ENCODE measurements around the gene SCGB1D1.

Gene SCGB1D1, protein sequence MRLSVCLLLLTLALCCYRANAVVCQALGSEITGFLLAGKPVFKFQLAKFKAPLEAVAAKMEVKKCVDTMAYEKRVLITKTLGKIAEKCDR

DNA sequence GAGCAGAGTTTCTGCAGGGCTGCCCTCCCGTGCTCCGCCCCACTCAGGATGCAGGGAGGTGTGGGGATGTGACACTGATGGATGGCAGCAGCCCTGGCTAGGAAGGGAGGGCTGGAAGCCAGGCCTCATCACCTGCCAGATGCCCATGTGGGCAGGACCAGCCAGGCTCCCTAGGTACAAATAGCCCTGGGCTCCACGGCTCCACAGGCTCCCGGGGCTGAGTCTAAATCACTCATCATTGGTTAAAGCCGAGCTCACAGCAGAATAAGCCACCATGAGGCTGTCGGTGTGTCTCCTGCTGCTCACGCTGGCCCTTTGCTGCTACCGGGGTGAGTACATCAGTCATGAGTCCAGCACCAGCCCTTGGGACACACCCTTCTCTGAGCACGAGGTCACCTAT is at the start of gene SCGB1D1:
TSS of gene SCGB1D1 (plus strand) at position 206 of the 400 bp plus-strand sequence. CDS start at position 275, 69 bp downstream.
- peak; percentile 47 for DNase-seq

DNA sequence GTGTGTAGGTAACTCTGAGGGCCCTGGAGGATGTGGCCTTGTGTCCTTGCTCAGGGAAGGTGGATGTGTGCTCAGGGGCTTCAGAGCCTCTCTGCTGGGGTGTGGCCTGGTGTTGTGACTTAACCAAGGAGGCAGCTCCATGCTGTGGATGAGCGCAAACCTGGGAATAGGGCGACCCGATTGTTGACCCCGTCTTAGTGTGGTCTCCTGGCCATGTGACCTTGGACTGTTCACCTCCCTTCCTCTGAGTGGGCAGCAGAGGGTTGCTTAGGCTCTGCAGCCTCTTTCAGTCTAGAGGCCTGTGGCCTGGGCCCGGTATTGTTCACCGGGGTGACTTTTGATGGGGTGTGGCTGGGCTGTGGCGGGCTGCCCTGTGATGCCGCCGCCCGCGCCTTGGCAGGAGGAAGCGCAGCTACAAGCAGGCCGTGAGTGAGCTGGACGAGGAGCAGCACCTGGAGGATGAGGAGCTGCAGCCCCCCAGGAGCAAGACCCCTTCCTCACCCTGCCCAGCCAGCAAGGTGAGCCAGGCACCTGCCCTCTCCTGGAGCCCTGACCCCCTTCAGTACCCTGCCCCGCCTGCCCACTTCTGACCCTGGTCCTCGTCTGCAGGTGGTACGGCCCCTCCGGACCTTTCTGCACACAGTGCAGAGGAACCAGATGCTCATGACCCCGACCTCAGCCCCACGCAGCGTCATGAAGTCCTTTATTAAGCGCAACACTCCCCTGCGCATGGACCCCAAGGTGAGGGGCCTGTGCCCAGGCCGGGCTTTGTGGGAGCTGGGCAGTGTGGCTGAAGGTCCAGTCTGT is 49.5 kb upstream of the SCGB1D1 start:
- no peak for DNase-seq

- no peak for DNase-seq
These were observed 48.6 kb upstream of the SCGB1D1 start for GRCh38 chr11:62141111-62142042.

GRCh38 chr11:62142043-62142375 is 48.0 kb upstream of the SCGB1D1 start:
- no peak for DNase-seq

DNA sequence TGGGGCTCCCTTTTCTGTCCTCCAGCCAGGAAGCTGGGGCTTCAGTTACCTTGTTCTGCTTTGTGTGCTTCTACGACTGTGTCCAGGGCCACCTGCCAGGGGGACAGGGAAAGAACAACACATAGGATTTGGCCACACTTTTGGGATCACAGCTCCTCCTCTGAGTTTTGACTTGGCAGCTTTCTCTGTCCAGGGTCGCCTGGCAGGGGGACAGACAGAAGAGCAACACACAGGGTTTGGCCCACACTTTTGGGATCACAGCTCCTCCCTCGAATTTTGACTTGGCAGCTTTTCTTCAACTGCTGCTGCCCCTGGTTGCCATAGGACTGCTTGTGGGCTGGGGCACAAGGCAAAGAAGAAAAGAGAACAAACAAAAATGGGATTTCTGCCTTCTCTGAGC is 47.1 kb upstream of the SCGB1D1 start:
- no peak for DNase-seq

DNA sequence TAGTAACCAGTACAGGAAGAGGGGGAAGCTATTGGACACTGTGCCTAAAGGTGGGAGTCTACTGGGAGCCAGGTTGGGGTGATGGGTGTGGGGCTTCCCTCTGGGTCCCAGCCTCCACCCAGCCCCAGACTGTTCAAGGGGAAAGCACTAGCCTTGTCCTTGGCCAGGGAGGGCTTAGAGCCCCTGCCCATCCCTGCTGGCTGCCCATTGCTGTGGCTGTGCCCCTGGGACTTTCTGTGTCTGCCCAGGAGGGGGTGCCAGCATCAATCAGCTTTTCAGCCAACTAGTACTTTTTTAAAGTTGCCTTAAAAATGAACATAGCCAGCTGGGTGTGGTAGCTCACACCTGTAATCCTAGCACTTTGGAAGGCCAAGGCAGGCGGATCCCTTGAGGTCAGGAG is 46.3 kb upstream of the SCGB1D1 start:
- DNase-seq, result no peak

GRCh38 chr11:62144641-62145255 is 45.3 kb upstream of the SCGB1D1 start:
- no peak for DNase-seq

GRCh38 chr11:62145261-62145871 is 44.6 kb upstream of the SCGB1D1 start:
- DNase-seq, result no peak

- DNase-seq, result no peak
These were observed 43.4 kb upstream of the SCGB1D1 start for GRCh38 chr11:62146476-62147200.

DNA sequence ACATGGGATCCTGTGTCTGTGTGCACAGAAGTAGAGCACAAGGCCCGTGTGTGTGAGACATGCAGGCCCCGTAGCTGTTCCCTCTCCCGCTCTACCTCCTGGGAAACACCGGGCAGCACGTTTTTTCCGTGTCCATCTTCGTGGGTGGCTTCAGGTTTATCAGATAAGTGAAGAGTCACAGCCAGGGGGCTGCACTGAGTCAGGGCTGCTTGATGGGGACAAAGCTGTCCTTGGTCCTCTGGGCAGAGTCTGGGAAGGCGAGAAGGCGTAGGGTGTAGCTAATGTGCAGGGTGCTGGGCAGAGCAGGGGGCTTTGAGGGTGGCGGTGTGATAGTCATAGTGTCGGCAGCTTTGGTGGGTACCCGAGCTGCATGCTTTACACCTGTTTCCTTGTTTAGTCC is 42.5 kb upstream of the SCGB1D1 start:
- no peak for DNase-seq

DNA sequence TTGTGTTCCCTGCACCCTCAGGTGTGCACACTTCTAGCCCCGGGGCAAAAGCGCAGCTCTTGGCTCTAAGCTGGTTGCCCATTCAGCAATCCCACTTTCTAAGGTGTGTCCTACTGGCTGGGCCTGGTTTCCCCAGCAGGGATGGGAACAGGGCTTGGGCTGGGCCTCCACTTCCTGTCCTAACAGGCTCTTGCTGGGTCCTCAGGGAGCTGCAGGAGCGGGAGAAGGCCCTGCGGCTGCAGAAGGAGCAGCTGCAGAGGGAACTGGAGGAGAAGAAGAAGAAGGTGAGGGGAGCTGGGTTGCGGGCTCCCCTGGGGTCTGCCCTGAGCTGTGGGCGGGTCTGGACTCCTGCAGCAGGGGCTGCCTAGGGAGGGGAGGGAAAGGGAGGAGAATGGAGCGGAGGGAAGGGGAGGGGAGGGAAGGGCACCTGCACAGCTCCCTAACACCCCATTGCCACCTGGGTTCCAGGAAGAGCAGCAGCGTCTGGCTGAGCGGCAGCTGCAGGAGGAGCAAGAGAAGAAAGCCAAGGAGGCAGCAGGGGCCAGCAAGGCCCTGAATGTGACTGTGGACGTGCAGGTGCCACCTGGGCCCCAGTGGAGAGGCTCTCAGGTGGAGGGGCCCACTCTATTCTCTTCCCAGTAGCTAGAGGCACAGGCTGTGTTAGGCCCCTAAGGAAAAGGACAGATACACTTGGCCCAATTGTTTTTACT is 41.6 kb upstream of the SCGB1D1 start:
- DNase-seq, result no peak

GRCh38 chr11:62149986-62150886 is 39.8 kb upstream of the SCGB1D1 start:
- no peak for DNase-seq

DNA sequence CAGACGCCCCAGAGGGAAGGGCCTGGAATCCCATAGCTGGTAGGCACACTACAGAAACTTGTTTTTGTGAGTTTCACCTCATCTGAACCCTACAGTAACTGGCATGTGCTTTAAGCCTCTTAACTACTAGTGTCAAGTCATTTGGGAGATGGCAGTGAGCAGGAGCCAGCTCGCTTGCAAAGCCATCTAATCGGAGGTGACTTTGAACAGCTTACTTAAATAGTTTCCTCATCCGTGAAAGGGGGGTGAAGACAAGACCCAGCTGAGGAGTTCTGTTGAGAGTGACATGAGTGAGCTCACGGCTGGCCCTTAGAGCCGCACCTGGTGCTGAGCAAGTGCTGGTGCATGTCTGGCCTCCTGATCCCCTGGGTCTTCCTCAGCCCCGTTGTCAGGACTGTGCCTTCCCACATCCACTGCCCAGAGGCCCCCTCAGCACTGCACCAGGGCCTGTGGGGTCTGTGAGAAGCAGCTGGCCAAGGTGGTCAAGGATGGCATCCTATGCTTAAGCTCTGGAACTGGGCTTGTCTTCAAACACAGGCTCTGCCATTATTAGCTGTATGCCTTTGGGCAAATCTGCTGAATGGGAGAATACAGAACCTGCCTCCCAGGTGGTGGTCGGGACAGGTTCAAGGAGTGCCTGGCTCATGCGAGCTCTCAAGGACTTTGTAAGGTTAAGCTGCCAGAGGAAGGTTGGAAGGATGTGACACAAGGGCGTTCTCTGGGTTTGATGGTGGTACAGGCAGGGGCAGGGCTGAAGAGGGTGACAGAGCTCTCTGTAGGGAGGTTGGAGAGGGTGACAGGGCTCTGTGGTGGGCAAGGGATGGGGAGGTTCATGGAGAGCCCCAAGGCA is 38.9 kb upstream of the SCGB1D1 start:
- no peak for DNase-seq

- no peak for DNase-seq
These were observed 38.3 kb upstream of the SCGB1D1 start for GRCh38 chr11:62151737-62152102.

- no peak for DNase-seq
These were observed 37.5 kb upstream of the SCGB1D1 start for GRCh38 chr11:62152245-62153086.

DNA sequence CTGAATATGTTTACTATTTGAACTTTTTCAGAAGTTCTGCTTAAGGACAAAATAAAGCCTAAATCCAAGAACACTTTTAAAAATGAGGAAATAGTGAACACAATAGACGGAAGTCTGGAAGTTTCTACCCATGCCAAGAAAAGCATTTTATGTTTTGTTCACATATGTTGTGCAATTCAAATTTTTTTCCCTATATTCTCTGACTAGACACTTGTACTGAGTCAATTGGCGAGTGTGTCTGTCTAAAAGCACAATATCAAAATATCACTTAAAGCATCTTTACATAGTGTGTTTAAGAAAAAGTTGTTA is 37.0 kb upstream of the SCGB1D1 start:
- DNase-seq, result no peak

- no peak for DNase-seq
These were observed 36.4 kb upstream of the SCGB1D1 start for GRCh38 chr11:62153617-62154016.

- DNase-seq, result no peak
These were observed 32.4 kb upstream of the SCGB1D1 start for GRCh38 chr11:62157603-62158002.

GRCh38 chr11:62166371-62166770 is 23.6 kb upstream of the SCGB1D1 start:
- DNase-seq, result no peak

Measured in NCI-H2081 treated with DMSO at 0.1 percent for 48 hours (cell line).